Bronchial epithelial cell (primary cell): ENCODE results near the gene TLL1. TPM values are rescaled to one million over a fixed set of nuclear protein-coding genes. Genes with fewer than 3 reads are reported as not detected.

Experiments used
- DNase-seq: peaks from one replicate; pipeline ENCODE4 v3.0.0-alpha.2; 2010; ENCODE audit warnings: low read depth
- FAIRE-seq: peaks from 2 replicates; lab custom pipeline; 2011; peaks lifted over from hg19 to GRCh38; lab: Jason Lieb, UNC
- H3K27me3 ChIP-seq: 2 replicates; pipeline ENCODE4 v1.5.1; 2011; ENCODE audit warnings: low read length; ENCODE audit not compliant: control insufficient read depth, insufficient read depth
- H3K36me3 ChIP-seq: 2 replicates; pipeline ENCODE4 v1.5.1; 2011; ENCODE audit warnings: low read length; ENCODE audit not compliant: control insufficient read depth, insufficient read depth
- H3K4me3 ChIP-seq: 2 replicates; pipeline ENCODE4 v1.5.1; 2011; ENCODE audit warnings: mild to moderate bottlenecking, low read depth, low read length, control low read depth
- total RNA-seq: library from RNA; depleted of rRNA; stranded (reverse); fragments of >200 nt; gene quantifications from 2 replicates; pipeline ENCODE4 v1.2.1, GENCODE V29; 2014
- TF ChIP-seq, protein P1 (sequence below): IDR thresholded peaks from 2 replicates; pipeline ENCODE4 v1.5.1; 2011; ENCODE audit warnings: mild to moderate bottlenecking, moderate library complexity, low read length, control low read depth, inconsistent platforms; ENCODE audit not compliant: insufficient read depth, severe bottlenecking

Gene TLL1
- total RNA-seq, 1 donor from 2014 or later, result 0.53 TPM

DNA sequence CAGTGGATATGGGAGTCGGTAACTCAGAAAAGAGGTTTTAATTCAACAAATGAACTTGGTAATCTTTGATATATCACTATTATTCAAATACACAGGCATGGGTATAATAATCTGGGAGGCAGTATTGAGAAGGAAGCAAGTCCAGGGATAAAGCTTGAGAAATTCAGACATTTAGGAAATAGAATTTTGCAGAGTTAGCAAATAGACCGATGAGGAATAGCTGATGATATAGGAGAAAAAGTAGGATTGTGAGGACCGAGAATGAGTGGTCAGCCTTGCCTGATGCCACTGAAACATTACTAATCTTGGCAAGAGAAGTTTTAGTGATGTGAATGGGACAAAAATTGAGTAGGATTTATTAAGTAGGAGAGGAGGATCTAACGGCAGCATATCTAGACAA is 71.9 kb downstream of the TLL1 start:
- TF ChIP-seq, protein P1, sequence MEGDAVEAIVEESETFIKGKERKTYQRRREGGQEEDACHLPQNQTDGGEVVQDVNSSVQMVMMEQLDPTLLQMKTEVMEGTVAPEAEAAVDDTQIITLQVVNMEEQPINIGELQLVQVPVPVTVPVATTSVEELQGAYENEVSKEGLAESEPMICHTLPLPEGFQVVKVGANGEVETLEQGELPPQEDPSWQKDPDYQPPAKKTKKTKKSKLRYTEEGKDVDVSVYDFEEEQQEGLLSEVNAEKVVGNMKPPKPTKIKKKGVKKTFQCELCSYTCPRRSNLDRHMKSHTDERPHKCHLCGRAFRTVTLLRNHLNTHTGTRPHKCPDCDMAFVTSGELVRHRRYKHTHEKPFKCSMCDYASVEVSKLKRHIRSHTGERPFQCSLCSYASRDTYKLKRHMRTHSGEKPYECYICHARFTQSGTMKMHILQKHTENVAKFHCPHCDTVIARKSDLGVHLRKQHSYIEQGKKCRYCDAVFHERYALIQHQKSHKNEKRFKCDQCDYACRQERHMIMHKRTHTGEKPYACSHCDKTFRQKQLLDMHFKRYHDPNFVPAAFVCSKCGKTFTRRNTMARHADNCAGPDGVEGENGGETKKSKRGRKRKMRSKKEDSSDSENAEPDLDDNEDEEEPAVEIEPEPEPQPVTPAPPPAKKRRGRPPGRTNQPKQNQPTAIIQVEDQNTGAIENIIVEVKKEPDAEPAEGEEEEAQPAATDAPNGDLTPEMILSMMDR, result no peak
- DNase-seq, result no peak
- FAIRE-seq, result no peak
- Histone ChIP-seq H3K4me3 (no peak overlapping the region), H3K27me3 (no peaks in the 10 kb centered on the region), H3K36me3 (no peaks in the 10 kb centered on the region)

DNA sequence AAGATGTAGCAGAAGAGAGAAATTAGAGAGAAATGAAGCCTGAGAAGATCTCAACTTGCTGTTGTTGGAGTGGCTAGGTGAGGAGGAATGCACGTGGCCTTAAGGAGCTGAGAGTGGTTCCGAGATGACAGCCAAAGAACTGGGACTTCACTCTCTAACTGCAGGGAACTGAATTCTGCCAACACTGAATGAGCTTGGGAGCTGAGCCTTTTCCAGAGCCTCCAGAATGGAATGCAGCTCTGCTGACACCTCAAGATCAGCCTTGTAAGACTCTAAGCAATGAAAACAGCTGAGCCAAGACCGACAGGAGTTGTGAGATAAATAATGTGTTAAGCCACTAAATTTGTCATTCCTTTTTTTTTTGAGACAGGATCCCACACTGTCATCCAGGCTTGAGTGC is 73.0 kb downstream of the TLL1 start:
- FAIRE-seq, result peak; percentile 23
- TF ChIP-seq, protein P1, result no peak

DNA sequence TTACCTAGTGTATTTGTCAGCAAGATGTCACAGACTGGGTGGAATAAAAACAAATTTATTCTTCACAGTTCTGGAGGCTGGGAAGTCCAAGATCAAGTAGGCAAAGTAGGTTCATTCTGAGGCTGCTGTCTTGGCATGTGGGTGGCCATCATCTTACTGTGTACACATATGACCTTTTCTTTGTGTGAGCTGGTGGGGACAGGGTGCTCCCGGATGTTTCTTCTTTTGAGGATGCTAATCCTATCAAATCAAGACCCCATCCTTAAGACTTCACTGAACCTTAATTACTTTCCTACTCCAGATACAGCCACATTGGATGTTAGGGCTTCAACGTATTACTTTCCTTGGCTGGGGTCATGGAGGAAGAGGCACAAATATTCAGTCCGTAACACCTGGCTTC is 74.0 kb downstream of the TLL1 start:
- FAIRE-seq, result no peak
- TF ChIP-seq, protein P1, result no peak
- H3K36me3 ChIP-seq, result no peaks in the 10 kb centered on the region
- DNase-seq, result no peak
- no peaks in the 10 kb centered on the region for H3K27me3 ChIP-seq
- H3K4me3 ChIP-seq, result no peak overlapping the region

More for the DNA sequence above, 73.0 kb downstream of the TLL1 start:
- DNase-seq, result no peak
- Histone ChIP-seq H3K27me3 (no peaks in the 10 kb centered on the region), H3K36me3 (no peaks in the 10 kb centered on the region), H3K4me3 (no peak overlapping the region)

DNA sequence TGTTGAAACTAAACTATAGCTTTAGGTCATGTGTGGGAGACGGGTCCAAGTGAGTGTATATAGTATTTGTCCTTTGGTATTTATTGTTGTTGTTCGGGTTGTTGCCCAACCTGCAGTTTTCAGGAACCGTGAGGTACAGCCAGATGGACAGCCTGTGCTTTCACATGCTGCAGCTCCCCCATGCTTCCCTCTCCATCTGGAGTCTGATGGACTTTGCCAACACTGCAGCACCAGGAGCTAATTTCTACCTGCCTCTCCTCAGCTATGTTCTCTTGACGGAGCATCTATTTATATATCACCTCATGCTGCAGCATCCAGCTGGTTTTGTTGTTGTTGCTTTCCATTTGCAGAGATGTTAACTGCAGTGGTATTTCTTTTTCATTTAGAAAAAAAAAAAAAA is 80.1 kb downstream of the TLL1 start:
- H3K4me3 ChIP-seq, result no peak overlapping the region
- H3K36me3 ChIP-seq, result no peaks in the 10 kb centered on the region
- no peak for DNase-seq
- TF ChIP-seq, protein P1, result no peak
- FAIRE-seq, result no peak
- no peaks in the 10 kb centered on the region for H3K27me3 ChIP-seq

DNA sequence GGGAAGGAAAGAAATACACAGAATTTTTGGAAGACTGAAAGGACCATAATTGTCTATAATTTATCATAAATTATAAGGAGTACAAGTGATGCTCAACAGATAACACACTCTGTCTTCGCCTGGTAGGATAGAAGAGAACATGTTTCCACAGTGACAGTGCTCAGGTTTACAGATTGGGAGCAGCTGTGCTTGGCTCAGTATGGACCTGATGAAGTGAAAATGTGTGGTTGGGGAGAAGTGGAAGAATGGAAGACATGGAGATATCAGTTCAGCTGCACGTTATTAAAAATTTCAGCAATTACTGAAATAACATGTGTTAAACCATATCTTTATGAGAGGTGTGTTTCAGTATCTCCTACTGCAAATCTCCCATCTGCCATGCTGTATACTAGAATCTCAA is 90.6 kb downstream of the TLL1 start:
- FAIRE-seq, result no peak
- Histone ChIP-seq H3K4me3 (no peak overlapping the region), H3K27me3 (no peaks in the 10 kb centered on the region), H3K36me3 (no peaks in the 10 kb centered on the region)
- no peak for DNase-seq
- TF ChIP-seq, protein P1, result no peak

DNA sequence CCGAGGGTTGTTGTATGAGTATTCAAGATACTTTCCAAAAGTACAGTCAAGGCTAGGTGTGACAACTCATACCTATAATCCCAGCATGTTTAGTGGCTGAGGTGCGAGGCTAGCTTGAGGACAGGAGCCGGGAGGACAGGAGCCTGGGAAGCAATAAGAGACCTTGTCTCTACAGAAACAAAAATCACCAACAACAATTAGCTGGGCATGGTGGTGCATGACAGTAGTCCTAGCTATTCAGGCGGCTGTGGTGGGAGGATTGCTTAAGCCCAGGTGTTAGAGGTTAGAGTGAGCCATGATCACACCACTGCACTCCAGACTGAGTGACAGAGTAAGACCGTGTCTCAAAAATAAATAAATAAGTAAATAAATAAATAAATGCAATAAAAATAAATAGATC is 91.6 kb downstream of the TLL1 start:
- TF ChIP-seq, protein P1, result no peak
- FAIRE-seq (no peak), DNase-seq (no peak)
- Histone ChIP-seq H3K4me3 (no peak overlapping the region), H3K36me3 (no peaks in the 10 kb centered on the region), H3K27me3 (no peaks in the 10 kb centered on the region)
